Left hindlimb (tissue), 1 donor: ENCODE measurements around the gene NFATC1.
"Not testable (repeated sequence)": the region's sequence is repeated elsewhere in the genome, so short reads cannot be mapped to it uniquely, and the experiment has no call there.

Experiments used
- DNase-seq: peaks from one replicate; pipeline ENCODE4 v3.0.0-alpha.2; 2018

Gene NFATC1

GRCh38 chr18:79479116-79479760 lies 83.5 kb downstream of the NFATC1 start:
- DNase-seq = no peak

- peak; percentile 33 for DNase-seq
Observed at GRCh38 chr18:79479761-79480161, 84.0 kb downstream of the NFATC1 start.

- DNase-seq = peak; percentile 39
Observed at GRCh38 chr18:79480171-79481045, 84.7 kb downstream of the NFATC1 start.

GRCh38 chr18:79481046-79481790 lies 85.5 kb downstream of the NFATC1 start:
- peak; percentile 37 for DNase-seq

GRCh38 chr18:79483393-79483792 lies 87.7 kb downstream of the NFATC1 start:
- DNase-seq = not testable (repeated sequence)

- peak; percentile 27 for DNase-seq
Observed at GRCh38 chr18:79483971-79484491, 88.3 kb downstream of the NFATC1 start.

GRCh38 chr18:79484661-79485621 lies 89.2 kb downstream of the NFATC1 start:
- DNase-seq = peak; percentile 86

GRCh38 chr18:79485788-79486355 lies 90.1 kb downstream of the NFATC1 start:
- DNase-seq = peak; percentile 80

GRCh38 chr18:79486356-79487182 lies 90.8 kb downstream of the NFATC1 start:
- DNase-seq = peak; percentile 45

- peak; percentile 23 for DNase-seq
Observed at GRCh38 chr18:79487183-79487800, 91.6 kb downstream of the NFATC1 start.

- peak; percentile 29 for DNase-seq
Observed at GRCh38 chr18:79487801-79488201, 92.1 kb downstream of the NFATC1 start.

GRCh38 chr18:79488311-79489050 lies 92.8 kb downstream of the NFATC1 start:
- DNase-seq = peak; percentile 22

- DNase-seq = peak; percentile 27
Observed at GRCh38 chr18:79489051-79489898, 93.5 kb downstream of the NFATC1 start.

GRCh38 chr18:79489899-79490625 lies 94.3 kb downstream of the NFATC1 start:
- DNase-seq = peak; percentile 32

- DNase-seq = peak; percentile 36
Observed at GRCh38 chr18:79490626-79491041, 94.9 kb downstream of the NFATC1 start.

GRCh38 chr18:79491081-79491551 lies 95.4 kb downstream of the NFATC1 start:
- peak; percentile 25 for DNase-seq

- peak; percentile 38 for DNase-seq
Observed at GRCh38 chr18:79493211-79493800, 97.6 kb downstream of the NFATC1 start.
